PC-3 (cell line): Measurements from ENCODE around the gene CCNE1. TPM values are rescaled to one million over a fixed set of nuclear protein-coding genes. Genes with fewer than 3 reads are reported as not detected.
A peak's percentile ranks its signal among the peaks of the same experiment; 100 is the strongest.

Experiments
- ATAC-seq: fragments of 200-7000 bp; cut with Tn5 transposase; 2 replicates; pipeline ENCODE4 v1.9.1; 2020; ENCODE audit warnings: mild to moderate bottlenecking, moderate library complexity
- BruUV-seq: library from RNA; stranded (reverse); fragments of 400-500 nt; replicated peaks from 2 replicates; lab custom pipeline; 2021; lab: Mats Ljungman, UMichigan
- CTCF ChIA-PET: fragments of 300-600 bp; sonication (Branson Sonifier 250); formaldehyde crosslinking; loops from one replicate; lab custom pipeline; 2022; ENCODE audit warnings: antibody characterized with exemption; lab: Charles Lee
- POLR2A ChIA-PET: fragments of 300-600 bp; sonication (Branson Sonifier 250); formaldehyde crosslinking; loops from one replicate; lab custom pipeline; 2022; ENCODE audit warnings: antibody characterized with exemption; ENCODE audit not compliant: unreplicated experiment; lab: Charles Lee
- DNase-seq: peaks from one replicate; pipeline ENCODE4 v3.0.0-alpha.2; 2015
- H2AFZ ChIP-seq: fragments of 300-600 bp; sonication (generic); 2 replicates; pipeline ENCODE4 v1.6.0; 2016; ENCODE audit warnings: antibody characterized with exemption, low read length
- H3F3A ChIP-seq: fragments of 300-600 bp; sonication (generic); one replicate; pipeline ENCODE4 v1.6.0; 2017; ENCODE audit warnings: antibody characterized with exemption, low read length, control low read depth, mild to moderate bottlenecking; ENCODE audit not compliant: unreplicated experiment
- H3K27ac ChIP-seq: fragments of 300-600 bp; sonication (generic); 2 replicates; pipeline ENCODE4 v1.5.1; 2016; ENCODE audit warnings: mild to moderate bottlenecking, low read length
- H3K27me3 ChIP-seq: fragments of 300-600 bp; sonication (generic); 2 replicates; pipeline ENCODE4 v1.6.1; 2016; ENCODE audit warnings: low read length, mixed read lengths
- H3K36me3 ChIP-seq: fragments of 300-600 bp; sonication (generic); 2 replicates; pipeline ENCODE4 v1.6.1; 2016; ENCODE audit warnings: low read depth, mixed run types, low read length, mixed read lengths
- H3K4me1 ChIP-seq: fragments of 300-600 bp; sonication (generic); 2 replicates; pipeline ENCODE4 v1.5.1; 2016; ENCODE audit warnings: low read length; ENCODE audit not compliant: insufficient read depth
- H3K4me2 ChIP-seq: fragments of 300-600 bp; sonication (generic); 2 replicates; pipeline ENCODE4 v1.6.0; 2016; ENCODE audit warnings: low read length
- H3K4me3 ChIP-seq: fragments of 300-600 bp; sonication (generic); 2 replicates; pipeline ENCODE4 v1.5.1; 2016; ENCODE audit warnings: mild to moderate bottlenecking, low read length, mixed read lengths
- H3K79me2 ChIP-seq: fragments of 300-600 bp; sonication (generic); 2 replicates; pipeline ENCODE4 v1.6.1; 2017; ENCODE audit warnings: low read length, mixed read lengths
- H3K9ac ChIP-seq: fragments of 300-600 bp; sonication (generic); 2 replicates; pipeline ENCODE4 v1.6.0; 2016; ENCODE audit warnings: mild to moderate bottlenecking, low read length
- H3K9me2 ChIP-seq: fragments of 300-600 bp; sonication (generic); replicated peaks from 2 replicates; pipeline ENCODE4 v1.6.1; 2016; ENCODE audit warnings: mixed run types, low read length, mixed read lengths
- H3K9me3 ChIP-seq: fragments of 300-600 bp; sonication (generic); 2 replicates; pipeline ENCODE4 v1.6.1; 2016; ENCODE audit warnings: low read length, mixed read lengths
- H4K20me1 ChIP-seq: fragments of 300-600 bp; sonication (generic); 2 replicates; pipeline ENCODE4 v1.6.1; 2016; ENCODE audit warnings: low read length, mixed read lengths
- CTCF ChIP-seq: fragments of 300-600 bp; sonication (generic); conservative IDR thresholded peaks from 2 replicates; pipeline ENCODE4 v1.5.1; 2017; ENCODE audit warnings: antibody characterized with exemption, low read depth, mild to moderate bottlenecking, low read length
- EZH2 ChIP-seq: fragments of 300-600 bp; sonication (generic); IDR thresholded peaks from one replicate; pipeline ENCODE4 v1.6.1; 2017; ENCODE audit warnings: antibody characterized with exemption, mild to moderate bottlenecking, low read length; ENCODE audit not compliant: unreplicated experiment
- EZH2phosphoT487 ChIP-seq: fragments of 300-600 bp; sonication (generic); IDR thresholded peaks from 2 replicates; pipeline ENCODE4 v1.6.1; 2018; ENCODE audit warnings: mild to moderate bottlenecking, antibody characterized with exemption, low read length, borderline replicate concordance
- intact Hi-C: fragments of 100-400 bp; cut with micrococcal nuclease; formaldehyde crosslinking; loops from 2 replicates; pipeline ENCODE4 v1.9.0; 2023
- total RNA-seq: library from RNA; depleted of rRNA; stranded (reverse); fragments of >200 nt; gene quantifications from 2 replicates; pipeline ENCODE4 v1.2.3, GENCODE V29; 2014

Gene CCNE1
- total RNA-seq, 1 experiment from 2014 or later = 10.9 TPM

DNA sequence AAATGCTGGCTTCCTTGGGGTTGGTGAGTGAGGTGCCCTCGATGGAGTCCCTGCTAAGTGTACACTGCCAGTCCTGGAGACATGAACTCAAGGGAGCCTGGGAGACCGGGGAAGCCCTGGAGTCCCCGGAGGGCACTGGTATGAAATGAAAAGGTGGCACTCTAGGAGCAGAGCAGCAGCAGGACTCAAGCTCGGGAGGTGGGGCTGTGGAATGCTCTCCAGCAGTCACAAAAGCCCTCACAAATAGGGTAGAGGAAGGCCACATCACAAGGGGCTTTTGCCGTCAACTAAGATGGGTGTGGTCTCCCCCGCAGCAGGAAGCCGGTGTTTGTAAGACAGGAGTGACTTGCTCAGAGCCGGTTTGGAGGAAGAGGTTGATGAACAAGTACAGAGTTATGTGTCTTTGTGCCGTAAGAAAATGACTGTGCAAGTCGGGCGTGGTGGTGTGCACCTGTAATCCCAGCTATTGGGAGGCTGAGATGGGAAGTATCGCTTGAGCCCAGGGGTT lies 19.3 kb downstream of the CCNE1 start:
- ChIA-PET POLR2A (no interaction called here), CTCF (no interaction called here)
- H3K9me2 ChIP-seq = no peaks in the 10 kb centered on the region
- no peaks in the 10 kb centered on the region for H3K79me2 ChIP-seq
- BruUV-seq = no TSS peak
- peak overlapping the region; percentile 24 for H2AFZ ChIP-seq
- intact Hi-C loops = no loop called here
- H3K9me3 ChIP-seq = no peaks in the 10 kb centered on the region
- H3F3A ChIP-seq = no peaks in the 10 kb centered on the region
- TF ChIP-seq EZH2phosphoT487 (no peak), CTCF (no peak), EZH2 (no peak)
- peak; percentile 77 for ATAC-seq
- H3K27ac ChIP-seq = peak overlapping the region; percentile 75
- no peak overlapping the region for H3K4me3 ChIP-seq
- peak overlapping the region; percentile 60 for H3K4me2 ChIP-seq
- peak overlapping the region; percentile 45; the same call in 1 of the 2 replicates for H3K9ac ChIP-seq
- H3K27me3 ChIP-seq = no peaks in the 10 kb centered on the region
- no peaks in the 10 kb centered on the region for H3K36me3 ChIP-seq
- H4K20me1 ChIP-seq = no peaks in the 10 kb centered on the region
- H3K4me1 ChIP-seq = peaks cover 24% of the 10 kb centered on the region
- peak; percentile 66 for DNase-seq

- no peak for TF ChIP-seq EZH2phosphoT487
- no peak for TF ChIP-seq CTCF
- no peak for TF ChIP-seq EZH2
- Histone ChIP-seq H3K27ac (peak overlapping the region; percentile 75), H3K9ac (peak overlapping the region; percentile 18; the same call in 1 of the 2 replicates), H3K79me2 (no peaks in the 10 kb centered on the region), H2AFZ (no peak overlapping the region), H4K20me1 (no peaks in the 10 kb centered on the region), H3K9me3 (no peaks in the 10 kb centered on the region), H3K36me3 (no peaks in the 10 kb centered on the region), H3K27me3 (no peaks in the 10 kb centered on the region), H3K4me3 (no peak overlapping the region), H3K4me2 (peak overlapping the region; percentile 19; the same call in 1 of the 2 replicates), H3F3A (no peaks in the 10 kb centered on the region), H3K4me1 (peaks cover 24% of the 10 kb centered on the region), H3K9me2 (no peaks in the 10 kb centered on the region)
- ATAC-seq (no peak), DNase-seq (no peak)
- ChIA-PET CTCF (no interaction called here), POLR2A (no interaction called here)
- intact Hi-C loops = no loop called here
- BruUV-seq = no TSS peak
These were observed 19.9 kb downstream of the CCNE1 start for GRCh38 chr19:29831686-29832085.

GRCh38 chr19:29832801-29833200 lies 21.0 kb downstream of the CCNE1 start:
- no peak overlapping the region for H2AFZ ChIP-seq
- no peaks in the 10 kb centered on the region for H3K79me2 ChIP-seq
- H3K36me3 ChIP-seq = no peaks in the 10 kb centered on the region
- H3K27ac ChIP-seq = no peak overlapping the region
- ChIA-PET POLR2A (no interaction called here), CTCF (no interaction called here)
- no peaks in the 10 kb centered on the region for H3K9me3 ChIP-seq
- H3K4me2 ChIP-seq = no peak overlapping the region
- no TSS peak for BruUV-seq
- H3K4me3 ChIP-seq = no peak overlapping the region
- H3K9ac ChIP-seq = no peak overlapping the region
- no peaks in the 10 kb centered on the region for H3F3A ChIP-seq
- H3K27me3 ChIP-seq = no peaks in the 10 kb centered on the region
- no peaks in the 10 kb centered on the region for H4K20me1 ChIP-seq
- DNase-seq (no peak), ATAC-seq (no peak)
- intact Hi-C loops = no loop called here
- no peak for TF ChIP-seq CTCF
- no peak for TF ChIP-seq EZH2
- TF ChIP-seq EZH2phosphoT487 = no peak
- H3K9me2 ChIP-seq = no peaks in the 10 kb centered on the region
- peaks cover 24% of the 10 kb centered on the region for H3K4me1 ChIP-seq
